OCI-LY7 (cell line): ENCODE measurements around the gene NUDT19. TPM values are rescaled to one million over a fixed set of nuclear protein-coding genes. Genes with fewer than 3 reads are reported as not detected.
"Not testable (repeated sequence)": the region's sequence is repeated elsewhere in the genome, so short reads cannot be mapped to it uniquely, and the experiment has no call there.

Experiments
- BruUV-seq: library from RNA; stranded (reverse); fragments of 400-500 nt; replicated peaks from 2 replicates; lab custom pipeline; 2021; lab: Mats Ljungman, UMichigan
- CTCF ChIA-PET: fragments of 300-600 bp; sonication (Branson Sonifier 250); formaldehyde crosslinking; loops from one replicate; lab custom pipeline; 2022; ENCODE audit warnings: antibody characterized with exemption; ENCODE audit not compliant: unreplicated experiment; lab: Charles Lee
- POLR2A ChIA-PET: fragments of 300-600 bp; sonication (Branson Sonifier 250); formaldehyde crosslinking; loops from one replicate; lab custom pipeline; 2022; ENCODE audit warnings: antibody characterized with exemption; lab: Charles Lee
- DNase-seq: peaks from one replicate; pipeline ENCODE4 v3.0.0-alpha.2; 2015; ENCODE audit warnings: low spot score
- H2AFZ ChIP-seq: fragments of 200-600 bp; sonication (generic), shearing (Covaris generic); 2 replicates; pipeline ENCODE4 v1.6.1; 2014; ENCODE audit warnings: mild to moderate bottlenecking, antibody characterized with exemption, low read length, moderate library complexity
- H3K27ac ChIP-seq: fragments of 200-600 bp; sonication (generic); 2 replicates; pipeline ENCODE4 v1.5.1; 2014; ENCODE audit warnings: mixed run types, low read depth, mild to moderate bottlenecking, moderate library complexity, low read length, inconsistent platforms; ENCODE audit not compliant: poor library complexity, severe bottlenecking
- H3K36me3 ChIP-seq: fragments of 200-600 bp; sonication (generic); 2 replicates; pipeline ENCODE4 v1.6.1; 2014; ENCODE audit warnings: mild to moderate bottlenecking, antibody characterized with exemption, low read length, moderate library complexity, mixed read lengths; ENCODE audit not compliant: insufficient read depth
- H3K4me1 ChIP-seq: fragments of 200-600 bp; sonication (generic); 2 replicates; pipeline ENCODE4 v1.5.1; 2014; ENCODE audit warnings: mild to moderate bottlenecking, low read length; ENCODE audit not compliant: insufficient read depth, poor library complexity, severe bottlenecking
- H3K4me2 ChIP-seq: fragments of 200-600 bp; sonication (generic); 2 replicates; pipeline ENCODE4 v1.6.1; 2014; ENCODE audit warnings: mild to moderate bottlenecking, low read length
- H3K4me3 ChIP-seq: fragments of 200-600 bp; sonication (generic); 2 replicates; pipeline ENCODE4 v1.5.1; 2014; ENCODE audit warnings: mild to moderate bottlenecking, low read depth, low read length; ENCODE audit not compliant: poor library complexity, severe bottlenecking
- H3K79me2 ChIP-seq: fragments of 200-600 bp; sonication (generic); 2 replicates; pipeline ENCODE4 v1.6.1; 2016; ENCODE audit warnings: low read depth, mild to moderate bottlenecking, low read length, moderate library complexity, mixed read lengths; ENCODE audit not compliant: insufficient read depth
- H3K9me2 ChIP-seq: fragments of 200-600 bp; sonication (generic); 2 replicates; pipeline ENCODE4 v1.6.1; 2016; ENCODE audit warnings: mild to moderate bottlenecking, low read length, mixed read lengths; ENCODE audit not compliant: insufficient read depth
- H3K9me3 ChIP-seq: fragments of 200-600 bp; sonication (generic); 2 replicates; pipeline ENCODE4 v1.6.1; 2014; ENCODE audit warnings: mild to moderate bottlenecking, mixed run types, low read length, mixed read lengths
- H4K20me1 ChIP-seq: fragments of 200-600 bp; sonication (generic); 2 replicates; pipeline ENCODE4 v1.6.1; 2014; ENCODE audit warnings: mild to moderate bottlenecking, antibody characterized with exemption, low read length, moderate library complexity, mixed read lengths; ENCODE audit not compliant: insufficient read depth
- EZH2phosphoT487 ChIP-seq: fragments of 200-600 bp; sonication (generic); IDR thresholded peaks from 2 replicates; pipeline ENCODE4 v1.6.1; 2018; ENCODE audit warnings: low read depth, borderline replicate concordance, mild to moderate bottlenecking, mixed run types, antibody characterized with exemption, low read length, moderate library complexity, mixed read lengths
- intact Hi-C: fragments of 100-400 bp; cut with micrococcal nuclease; formaldehyde crosslinking; loops from one replicate; pipeline ENCODE4 v1.10.0; 2022; ENCODE audit not compliant: unreplicated experiment
- total RNA-seq, 2 experiments: library from RNA; depleted of rRNA in 1 of 2; stranded (reverse); fragments of >200 nt in 1 of 2; shearing (Covaris generic) in 1 of 2; gene quantifications; 2 replicates each; pipeline ENCODE4 v1.2.3, GENCODE V29; 2014 to 2022
- TF ChIP-seq, protein P1 (sequence below): fragments of 200-600 bp; sonication (generic); conservative IDR thresholded peaks from 2 replicates; pipeline ENCODE4 v1.5.1; 2014; ENCODE audit warnings: mild to moderate bottlenecking, antibody characterized with exemption, low read length, moderate library complexity, mixed read lengths

The NUDT19 gene
- total RNA-seq, 2 experiments from 2014 or later: 3.4 to 6.8 TPM

DNA sequence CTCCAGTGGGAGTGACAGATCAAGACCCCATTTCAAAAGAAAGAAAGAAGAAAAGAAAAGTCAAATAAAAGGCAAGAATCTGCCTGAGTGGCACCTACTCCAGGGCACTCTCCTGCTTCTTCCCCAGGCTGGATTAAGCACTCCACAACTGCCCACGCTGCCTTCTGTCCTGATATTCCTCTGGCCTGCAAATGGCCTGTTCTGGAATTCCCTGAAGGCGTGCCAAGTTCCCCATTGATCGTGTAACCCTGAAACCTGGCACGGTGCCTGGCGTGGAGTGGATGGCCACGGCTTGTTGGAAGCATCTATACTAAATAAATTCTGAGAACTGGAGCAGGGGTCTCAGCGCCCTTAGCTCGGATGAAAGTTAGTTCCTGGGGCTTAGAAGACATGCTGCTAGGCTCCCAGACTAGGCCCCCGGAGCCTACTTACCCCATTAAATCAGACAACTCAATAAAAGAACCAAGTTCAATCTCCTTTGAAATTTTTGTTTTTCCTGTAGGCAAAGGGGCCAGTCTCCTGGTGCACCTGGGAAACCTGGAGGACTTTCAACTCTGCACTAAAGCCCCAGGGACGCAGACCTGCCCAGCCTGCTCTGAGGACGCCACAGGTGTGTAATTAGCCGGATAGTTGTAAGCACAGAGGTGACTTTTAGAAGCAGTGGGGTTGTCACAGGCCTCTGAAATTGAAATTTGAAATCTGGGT is 38.6 kb upstream of the NUDT19 start:
- H2AFZ ChIP-seq: no peak overlapping the region
- no peaks in the 10 kb centered on the region for H4K20me1 ChIP-seq
- H3K9me2 ChIP-seq: no peaks in the 10 kb centered on the region
- H3K4me2 ChIP-seq: no peak overlapping the region
- intact Hi-C loops: no loop called here
- BruUV-seq: no TSS peak
- TF ChIP-seq, protein P1, sequence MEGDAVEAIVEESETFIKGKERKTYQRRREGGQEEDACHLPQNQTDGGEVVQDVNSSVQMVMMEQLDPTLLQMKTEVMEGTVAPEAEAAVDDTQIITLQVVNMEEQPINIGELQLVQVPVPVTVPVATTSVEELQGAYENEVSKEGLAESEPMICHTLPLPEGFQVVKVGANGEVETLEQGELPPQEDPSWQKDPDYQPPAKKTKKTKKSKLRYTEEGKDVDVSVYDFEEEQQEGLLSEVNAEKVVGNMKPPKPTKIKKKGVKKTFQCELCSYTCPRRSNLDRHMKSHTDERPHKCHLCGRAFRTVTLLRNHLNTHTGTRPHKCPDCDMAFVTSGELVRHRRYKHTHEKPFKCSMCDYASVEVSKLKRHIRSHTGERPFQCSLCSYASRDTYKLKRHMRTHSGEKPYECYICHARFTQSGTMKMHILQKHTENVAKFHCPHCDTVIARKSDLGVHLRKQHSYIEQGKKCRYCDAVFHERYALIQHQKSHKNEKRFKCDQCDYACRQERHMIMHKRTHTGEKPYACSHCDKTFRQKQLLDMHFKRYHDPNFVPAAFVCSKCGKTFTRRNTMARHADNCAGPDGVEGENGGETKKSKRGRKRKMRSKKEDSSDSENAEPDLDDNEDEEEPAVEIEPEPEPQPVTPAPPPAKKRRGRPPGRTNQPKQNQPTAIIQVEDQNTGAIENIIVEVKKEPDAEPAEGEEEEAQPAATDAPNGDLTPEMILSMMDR: no peak
- TF ChIP-seq EZH2phosphoT487: no peak
- H3K27ac ChIP-seq: no peak overlapping the region
- DNase-seq: no peak
- ChIA-PET CTCF (no interaction called here), POLR2A (no interaction called here)
- no peaks in the 10 kb centered on the region for H3K4me1 ChIP-seq
- no peaks in the 10 kb centered on the region for H3K79me2 ChIP-seq
- H3K4me3 ChIP-seq: no peak overlapping the region
- H3K9me3 ChIP-seq: no peaks in the 10 kb centered on the region
- peaks cover 50% of the 10 kb centered on the region for H3K36me3 ChIP-seq

DNA sequence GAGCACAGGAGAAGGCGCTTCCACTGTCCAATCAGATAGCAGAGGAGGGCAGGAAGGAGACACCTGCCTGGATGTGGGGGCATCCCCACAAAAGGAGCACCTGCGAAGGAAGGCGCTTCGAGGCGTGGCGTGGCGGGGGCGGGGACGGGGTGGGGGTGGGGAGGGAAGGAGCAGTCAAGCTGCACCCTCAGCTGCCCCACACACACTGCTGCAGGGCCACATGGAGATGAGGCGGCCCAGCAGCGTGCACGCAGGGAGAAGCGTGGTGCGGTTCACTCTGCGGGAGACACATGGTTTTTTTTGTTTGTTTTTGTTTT is 38.1 kb upstream of the NUDT19 start:
- ChIA-PET POLR2A (no interaction called here), CTCF (no interaction called here)
- no peak for DNase-seq
- H3K9me3 ChIP-seq: no peaks in the 10 kb centered on the region
- no peak overlapping the region for H3K4me2 ChIP-seq
- no peak overlapping the region for H3K4me3 ChIP-seq
- no peaks in the 10 kb centered on the region for H4K20me1 ChIP-seq
- no peaks in the 10 kb centered on the region for H3K79me2 ChIP-seq
- H3K36me3 ChIP-seq: peaks cover 51% of the 10 kb centered on the region
- no peaks in the 10 kb centered on the region for H3K4me1 ChIP-seq
- no TSS peak for BruUV-seq
- no peaks in the 10 kb centered on the region for H3K9me2 ChIP-seq
- H2AFZ ChIP-seq: no peak overlapping the region
- no peak for TF ChIP-seq EZH2phosphoT487
- TF ChIP-seq, protein P1: no peak
- no peak overlapping the region for H3K27ac ChIP-seq
- intact Hi-C loops: no loop called here

DNA sequence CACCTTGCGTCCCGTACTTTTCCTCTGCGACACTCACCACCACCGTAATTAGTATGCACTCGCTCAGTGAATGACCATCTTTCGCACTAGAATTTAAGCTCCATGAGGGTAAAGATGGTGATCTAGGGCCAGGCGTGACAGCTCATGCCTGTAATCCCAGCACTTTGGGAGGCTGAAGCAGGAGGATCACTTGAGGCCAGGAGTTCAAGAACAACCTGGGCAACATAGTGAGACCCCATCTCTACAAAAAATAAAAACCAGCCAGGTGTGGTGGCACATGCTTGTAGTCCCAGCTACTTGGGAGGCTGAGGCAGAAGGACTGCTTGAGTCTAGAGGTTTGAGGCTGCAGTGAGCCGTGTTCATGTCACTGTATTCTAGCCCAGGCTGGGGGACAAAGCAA is 35.2 kb upstream of the NUDT19 start:
- BruUV-seq, DNase-seq, H3K9me3 ChIP-seq, H3K4me1 ChIP-seq, H3K9me2 ChIP-seq, H3K27ac ChIP-seq, H3K4me3 ChIP-seq, H3K79me2 ChIP-seq, H3K4me2 ChIP-seq, H4K20me1 ChIP-seq, CTCF ChIA-PET, H2AFZ ChIP-seq, intact Hi-C loops: not testable (repeated sequence)
- POLR2A ChIA-PET: interaction anchor here (0.7 kb wide), 1 partner anchor 70 kb away, joined by 4 read pairs; no protein-coding TSS in a partner anchor
- peaks cover 46% of the 10 kb centered on the region for H3K36me3 ChIP-seq
